ENCODE measurements around the gene DNMBP.
A peak's percentile ranks its signal among the peaks of the same experiment; 100 is the strongest.
"Not testable (repeated sequence)": the region's sequence is repeated elsewhere in the genome, so short reads cannot be mapped to it uniquely, and the experiment has no call there.

Gene DNMBP

GRCh38 chr10:100014071-100014762 lies 4.5 kb upstream of the DNMBP start:
- DNase-seq (ENCODE audit: low read depth in 3 of 3), result no peak

DNA sequence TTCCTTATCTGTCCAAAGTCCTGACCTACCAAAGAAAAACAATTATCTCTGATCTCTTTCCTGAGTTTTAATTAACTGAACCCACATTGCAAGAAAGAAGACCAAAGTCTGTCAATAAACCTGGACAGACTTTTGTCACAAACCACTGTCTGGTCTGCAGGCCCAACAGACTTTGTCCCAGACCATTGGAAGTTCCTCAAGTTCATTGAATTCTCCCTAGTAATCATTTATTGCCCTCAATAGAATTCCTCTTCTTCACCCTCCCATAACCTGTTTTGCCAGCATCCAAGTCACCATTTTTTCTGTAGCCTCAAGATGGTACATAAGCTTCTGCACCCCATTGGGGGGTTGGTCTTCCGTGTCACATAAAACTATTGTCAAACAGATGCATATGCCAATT lies 3.9 kb upstream of the DNMBP start:
- DNase-seq (ENCODE audit: low read depth in 3 of 3), result no peak

GRCh38 chr10:100011906-100012305 lies 2.2 kb upstream of the DNMBP start:
- not testable (repeated sequence) for DNase-seq (ENCODE audit: low read depth in 3 of 3)

- peak in 1 of 3 experiments; percentile 12 for DNase-seq (ENCODE audit: low read depth in 3 of 3)
Measured at GRCh38 chr10:100009283-100009792, 409 bp downstream of the DNMBP start.

DNA sequence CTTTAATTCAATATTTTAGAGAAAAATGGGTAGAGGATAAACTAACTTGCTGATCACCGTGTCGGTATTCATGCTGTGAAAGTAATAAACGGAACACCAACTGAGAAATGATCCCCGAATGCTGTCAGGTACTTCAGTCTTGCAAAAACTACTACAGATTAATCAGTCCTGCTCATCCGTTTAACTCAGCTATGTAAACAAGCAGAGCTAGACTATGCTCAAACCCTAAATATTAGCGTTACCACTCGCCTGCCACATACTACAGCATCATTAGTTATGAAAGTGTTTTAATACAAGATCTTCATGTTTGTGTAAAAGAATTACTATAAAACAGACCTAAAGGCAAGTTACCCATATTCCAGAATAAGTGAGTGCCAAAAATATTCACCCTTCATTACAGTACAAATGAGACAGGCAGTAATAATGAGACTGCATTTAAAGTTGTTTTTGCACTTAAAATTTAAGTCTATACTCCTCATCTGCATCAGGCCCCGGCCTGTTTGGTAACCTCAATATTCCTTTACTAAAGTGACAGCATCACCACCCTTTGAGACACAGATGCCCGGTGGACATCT lies 952 bp downstream of the DNMBP start:
- no peak for DNase-seq (ENCODE audit: low read depth in 3 of 3)

DNA sequence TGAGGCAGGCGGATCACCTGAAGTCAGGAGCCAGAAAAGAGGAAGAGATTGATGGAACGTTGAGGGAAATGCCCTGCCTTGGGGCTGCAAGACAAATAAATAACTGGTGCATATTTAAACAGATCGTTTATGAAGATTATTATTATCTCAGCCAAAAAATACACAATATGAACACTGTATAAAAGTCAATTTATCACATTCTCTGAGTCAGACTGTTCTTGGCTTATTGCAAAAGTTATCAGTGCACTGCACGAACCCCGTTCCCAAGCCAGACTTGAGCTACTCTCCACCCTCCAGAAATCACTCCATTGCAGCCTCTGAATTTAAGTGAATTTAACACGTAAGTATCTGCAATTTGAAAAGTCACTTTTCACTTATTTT lies 1.6 kb downstream of the DNMBP start:
- no peak for DNase-seq (ENCODE audit: low read depth in 3 of 3)

DNA sequence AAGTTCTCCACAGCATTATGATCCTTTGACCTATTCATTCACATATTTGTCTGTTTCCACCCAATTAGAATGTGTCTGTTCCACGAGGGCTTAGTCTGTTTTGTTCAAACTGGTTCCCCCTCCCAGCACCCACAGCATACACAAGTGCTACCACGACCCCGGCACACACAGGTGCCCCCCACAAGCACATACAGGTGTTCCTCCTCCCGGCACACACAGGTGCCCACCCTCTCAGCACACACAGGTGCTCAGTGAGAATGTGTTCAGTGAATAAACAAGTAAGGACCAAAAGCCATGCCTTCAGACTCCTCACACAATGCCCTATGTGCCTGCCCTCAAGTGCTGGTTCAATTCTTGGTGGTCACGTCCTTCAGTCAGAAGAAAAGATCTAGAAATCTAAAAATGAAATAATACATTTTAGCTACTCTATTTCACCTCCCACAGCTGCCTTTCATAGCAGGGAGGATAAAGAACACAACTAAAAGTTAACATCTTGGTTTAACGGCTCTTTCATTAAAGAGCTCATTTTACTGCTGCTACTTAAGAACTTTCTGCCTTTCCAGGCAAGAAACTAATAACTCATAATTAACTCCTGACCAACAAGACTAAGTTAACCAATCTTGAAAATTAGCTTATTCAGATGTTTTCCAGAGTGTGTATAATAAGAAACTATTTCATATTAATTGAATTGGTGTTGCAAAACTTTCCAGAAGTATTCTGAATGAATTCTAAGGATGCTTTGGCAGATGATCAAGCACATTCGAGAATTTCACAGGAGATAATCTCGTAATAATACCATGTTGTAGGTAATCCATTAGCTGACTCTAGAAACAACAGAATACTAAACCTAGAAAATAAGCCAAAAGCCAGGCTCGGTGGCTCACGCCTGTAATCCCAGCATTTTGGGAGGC lies 2.3 kb downstream of the DNMBP start:
- no peak for DNase-seq (ENCODE audit: low read depth in 3 of 3)

- no peak for DNase-seq (ENCODE audit: low read depth in 3 of 3)
Measured at GRCh38 chr10:100006243-100006886, 3.4 kb downstream of the DNMBP start.

DNA sequence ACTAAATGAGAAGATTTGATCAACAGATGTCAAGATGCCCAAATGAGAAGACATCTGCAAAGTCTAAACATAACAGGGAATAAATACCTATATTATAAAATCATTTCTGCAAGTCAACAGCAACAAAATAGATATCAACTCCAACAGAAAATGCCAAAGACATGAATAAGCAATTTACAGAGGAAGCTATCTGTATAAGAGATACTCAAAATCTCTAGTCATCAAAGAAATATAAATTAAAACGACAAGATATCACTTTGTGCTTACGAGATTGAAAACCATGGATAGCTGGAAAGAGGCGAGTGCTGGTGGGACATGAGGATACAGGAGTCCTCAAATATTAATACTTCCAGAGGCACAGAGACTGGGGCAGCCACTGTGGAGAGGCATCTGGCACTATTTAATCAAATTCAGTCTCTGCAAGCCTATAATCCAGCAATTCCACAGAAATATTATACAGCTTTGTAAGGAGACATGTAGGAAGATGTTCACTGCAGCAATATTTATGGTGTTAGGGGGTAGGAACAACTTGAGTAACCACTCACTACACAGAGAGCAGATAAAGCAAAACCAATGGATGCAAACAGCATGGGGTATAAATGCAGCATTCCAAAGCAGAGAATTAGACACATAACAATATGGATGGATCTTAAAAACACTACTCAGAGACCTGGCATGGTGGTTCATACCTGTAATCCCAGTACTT lies 4.8 kb downstream of the DNMBP start:
- no peak for DNase-seq (ENCODE audit: low read depth in 3 of 3)

- DNase-seq (ENCODE audit: low read depth in 3 of 3), result no peak
Measured at GRCh38 chr10:100000109-100000644, 9.6 kb downstream of the DNMBP start.

GRCh38 chr10:99999319-100000108 lies 10.2 kb downstream of the DNMBP start:
- DNase-seq (ENCODE audit: low read depth in 3 of 3), result no peak

DNA sequence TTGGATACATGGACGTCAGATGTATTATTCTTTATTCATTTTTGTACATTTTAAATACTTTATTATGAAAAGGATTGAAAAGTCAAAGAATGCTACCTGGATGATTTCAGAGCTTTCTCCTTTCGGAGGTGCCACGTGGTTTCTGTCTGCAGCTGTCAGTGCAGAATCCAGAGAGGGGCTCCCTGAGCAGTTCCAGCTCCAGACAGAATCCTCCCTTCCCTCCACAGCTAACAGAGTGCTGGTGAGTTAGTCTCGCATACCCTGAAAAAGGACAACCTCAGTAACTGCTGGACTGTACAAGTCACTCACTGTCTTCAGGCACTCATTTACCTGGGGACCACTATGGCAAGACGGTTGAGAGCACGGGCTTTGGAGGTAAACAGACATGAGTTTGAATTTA lies 10.9 kb downstream of the DNMBP start:
- DNase-seq (ENCODE audit: low read depth in 3 of 3), result no peak

GRCh38 chr10:99996671-99997648 lies 12.8 kb downstream of the DNMBP start:
- no peak for DNase-seq (ENCODE audit: low read depth in 3 of 3)

- no peak for DNase-seq (ENCODE audit: low read depth in 3 of 3)
Measured at GRCh38 chr10:99995713-99996112, 14.0 kb downstream of the DNMBP start.

DNA sequence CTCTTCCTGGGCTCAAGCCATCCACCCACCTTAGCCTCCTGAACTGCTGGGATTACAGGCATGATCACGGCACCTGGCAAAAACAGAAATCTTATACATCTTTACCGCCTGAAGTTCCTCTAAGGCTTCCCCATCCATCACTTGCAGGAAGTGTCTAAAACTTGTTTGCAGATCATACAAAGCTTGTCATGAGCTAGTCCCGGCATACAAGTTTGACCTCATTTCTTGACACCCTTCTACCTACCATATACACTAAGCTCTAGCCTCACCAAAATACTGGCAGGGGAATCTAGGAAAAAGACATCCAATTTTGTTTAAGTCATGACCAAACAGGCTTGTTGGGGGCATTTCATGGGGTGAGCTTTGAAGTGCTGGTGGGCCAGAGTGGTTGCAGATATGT lies 14.5 kb downstream of the DNMBP start:
- no peak for DNase-seq (ENCODE audit: low read depth in 3 of 3)

- DNase-seq (ENCODE audit: low read depth in 3 of 3), result no peak
Measured at GRCh38 chr10:99994801-99995200, 14.9 kb downstream of the DNMBP start.

DNA sequence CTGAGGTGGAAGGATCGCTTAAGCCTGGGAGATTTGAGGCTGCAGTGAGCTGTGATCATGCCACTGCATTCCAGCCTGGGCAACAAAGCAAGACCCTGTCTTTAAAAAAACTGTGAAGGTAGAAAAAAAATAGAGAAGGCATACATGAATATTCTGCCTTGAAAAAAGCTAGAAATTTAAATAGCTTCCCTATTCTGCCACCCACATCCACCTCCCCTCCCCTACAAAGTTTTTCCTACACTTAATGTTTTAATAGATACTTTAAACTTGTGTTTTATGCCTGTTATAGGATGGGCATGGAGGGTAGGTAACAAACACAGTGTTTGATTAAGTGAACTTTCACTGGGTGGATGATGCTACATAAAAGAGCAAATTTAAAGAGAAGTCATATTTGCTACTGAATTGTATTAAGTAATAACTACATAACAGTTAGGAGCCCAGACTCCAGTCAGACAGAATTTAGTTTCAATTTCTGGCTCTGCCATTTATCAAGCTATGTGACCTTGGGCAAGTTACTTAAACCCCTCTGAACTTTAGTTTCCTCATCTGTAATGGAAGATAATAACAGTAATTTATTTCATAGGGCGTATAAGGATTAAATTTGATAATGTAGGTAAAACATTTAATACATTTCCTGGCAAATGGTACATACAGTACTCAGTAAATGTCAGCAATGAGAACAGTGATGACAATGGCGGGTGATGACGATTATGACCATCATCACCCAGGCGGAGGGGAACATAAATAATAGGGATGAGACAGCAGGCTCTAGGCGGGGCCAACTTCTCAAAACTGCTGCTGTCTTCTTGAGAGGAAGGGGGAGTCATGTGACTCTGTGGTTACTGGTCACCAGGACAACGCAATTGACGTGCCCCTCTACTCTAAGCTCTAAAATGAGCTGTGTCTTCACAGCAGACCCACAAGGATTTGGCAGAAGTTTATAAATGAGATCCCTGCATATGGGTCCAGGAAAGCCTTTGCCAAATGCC lies 15.8 kb downstream of the DNMBP start:
- no peak for DNase-seq (ENCODE audit: low read depth in 3 of 3)

DNA sequence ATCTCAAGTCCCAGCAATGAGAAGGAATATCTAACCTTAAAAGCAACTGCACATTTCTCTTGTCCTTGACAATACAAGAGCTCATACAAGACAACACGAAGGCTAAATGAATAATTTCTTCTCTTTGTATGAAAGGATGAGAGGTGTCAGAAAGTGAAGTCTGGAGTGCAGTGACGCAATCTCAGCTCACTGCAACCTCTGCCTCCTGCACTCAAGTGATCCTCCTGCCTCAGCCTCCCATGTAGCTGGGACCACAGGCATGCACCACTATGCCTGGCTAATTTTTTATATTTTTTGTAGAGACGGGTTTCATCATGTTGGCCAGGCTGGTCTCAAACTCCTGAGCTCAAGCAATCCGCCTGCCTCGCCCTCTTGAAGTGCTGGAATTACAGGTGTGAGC lies 24.1 kb downstream of the DNMBP start:
- not testable (repeated sequence) for DNase-seq (ENCODE audit: low read depth in 3 of 3)
